NCI-H2171 (cell line): Measurements from ENCODE around the gene FAM174A.

Experiments
- DNase-seq: peaks from one replicate; lab custom pipeline; 2025; lab: John Stamatoyannopoulos, UW

Gene FAM174A

GRCh38 chr5:100535060-100536005 lies at the start of gene FAM174A:
TSS of gene FAM174A (plus strand) at chr5:100535374. CDS start at chr5:100535531, 157 bp downstream.
- DNase-seq, result peak; percentile 73

- DNase-seq, result no peak
These were observed 41.2 kb upstream of the FAM174A start for GRCh38 chr5:100493996-100494395.

- no peak for DNase-seq
These were observed 38.9 kb upstream of the FAM174A start for GRCh38 chr5:100496296-100496695.

- DNase-seq, result no peak
These were observed 32.5 kb upstream of the FAM174A start for GRCh38 chr5:100502684-100503083.

- no peak for DNase-seq
These were observed 29.0 kb upstream of the FAM174A start for GRCh38 chr5:100505984-100506670.

GRCh38 chr5:100516285-100516684 lies 18.9 kb upstream of the FAM174A start:
- DNase-seq, result no peak

GRCh38 chr5:100517301-100517974 lies 17.7 kb upstream of the FAM174A start:
- peak; percentile 33 for DNase-seq

- no peak for DNase-seq
These were observed 16.8 kb upstream of the FAM174A start for GRCh38 chr5:100518377-100518776.

GRCh38 chr5:100519075-100519474 lies 16.1 kb upstream of the FAM174A start:
- no peak for DNase-seq

GRCh38 chr5:100520348-100520747 lies 14.8 kb upstream of the FAM174A start:
- no peak for DNase-seq

- no peak for DNase-seq
These were observed 2.8 kb downstream of the FAM174A start for GRCh38 chr5:100537946-100538345.

GRCh38 chr5:100539519-100539918 lies 4.3 kb downstream of the FAM174A start:
- DNase-seq, result no peak

- no peak for DNase-seq
These were observed 6.9 kb downstream of the FAM174A start for GRCh38 chr5:100542086-100542485.

GRCh38 chr5:100546001-100546400 lies 10.8 kb downstream of the FAM174A start:
- DNase-seq, result no peak

GRCh38 chr5:100550531-100551051 lies 15.4 kb downstream of the FAM174A start:
- DNase-seq, result no peak

- no peak for DNase-seq
These were observed 16.0 kb downstream of the FAM174A start for GRCh38 chr5:100551183-100551582.

- no peak for DNase-seq
These were observed 18.0 kb downstream of the FAM174A start for GRCh38 chr5:100553209-100553608.

- no peak for DNase-seq
These were observed 25.7 kb downstream of the FAM174A start for GRCh38 chr5:100560860-100561259.

GRCh38 chr5:100562821-100563220 lies 27.6 kb downstream of the FAM174A start:
- no peak for DNase-seq

- no peak for DNase-seq
These were observed 31.4 kb downstream of the FAM174A start for GRCh38 chr5:100566382-100567141.

- DNase-seq, result no peak
These were observed 39.5 kb downstream of the FAM174A start for GRCh38 chr5:100574716-100575115.

- DNase-seq, result no peak
These were observed 40.6 kb downstream of the FAM174A start for GRCh38 chr5:100575815-100576214.
